ENCODE measurements around the gene OR4B1. TPM values are rescaled to one million over a fixed set of nuclear protein-coding genes. Genes with fewer than 3 reads are reported as not detected.

Gene OR4B1
- polyA plus RNA-seq, 3 donors: not detected

DNA sequence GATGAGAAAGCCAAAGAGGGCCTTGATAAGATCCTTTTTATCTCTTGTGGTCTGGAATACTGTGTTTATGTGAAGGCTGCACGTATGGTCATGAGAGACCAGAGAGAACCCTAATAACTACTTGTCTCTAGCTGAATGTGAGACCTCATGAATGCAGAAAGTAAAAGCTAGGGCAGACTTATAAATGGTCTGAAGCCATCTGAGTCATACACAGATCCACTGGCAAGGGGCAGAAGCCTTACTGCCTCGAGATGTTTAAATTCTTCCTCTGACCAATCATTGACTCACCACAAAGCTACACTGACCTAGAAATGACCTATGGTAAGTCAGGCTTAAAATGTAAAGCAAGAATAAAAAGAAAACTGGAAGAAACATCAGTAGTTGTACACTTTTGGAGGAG, 22.7 kb upstream of the OR4B1 start:
- TF ChIP-seq, protein P1, sequence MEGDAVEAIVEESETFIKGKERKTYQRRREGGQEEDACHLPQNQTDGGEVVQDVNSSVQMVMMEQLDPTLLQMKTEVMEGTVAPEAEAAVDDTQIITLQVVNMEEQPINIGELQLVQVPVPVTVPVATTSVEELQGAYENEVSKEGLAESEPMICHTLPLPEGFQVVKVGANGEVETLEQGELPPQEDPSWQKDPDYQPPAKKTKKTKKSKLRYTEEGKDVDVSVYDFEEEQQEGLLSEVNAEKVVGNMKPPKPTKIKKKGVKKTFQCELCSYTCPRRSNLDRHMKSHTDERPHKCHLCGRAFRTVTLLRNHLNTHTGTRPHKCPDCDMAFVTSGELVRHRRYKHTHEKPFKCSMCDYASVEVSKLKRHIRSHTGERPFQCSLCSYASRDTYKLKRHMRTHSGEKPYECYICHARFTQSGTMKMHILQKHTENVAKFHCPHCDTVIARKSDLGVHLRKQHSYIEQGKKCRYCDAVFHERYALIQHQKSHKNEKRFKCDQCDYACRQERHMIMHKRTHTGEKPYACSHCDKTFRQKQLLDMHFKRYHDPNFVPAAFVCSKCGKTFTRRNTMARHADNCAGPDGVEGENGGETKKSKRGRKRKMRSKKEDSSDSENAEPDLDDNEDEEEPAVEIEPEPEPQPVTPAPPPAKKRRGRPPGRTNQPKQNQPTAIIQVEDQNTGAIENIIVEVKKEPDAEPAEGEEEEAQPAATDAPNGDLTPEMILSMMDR (IDR thresholded peaks at IDR 0.05): no peak
- H3K79me2 ChIP-seq (ENCODE audit: insufficient read depth, low read length): no peaks in the 10 kb centered on the region
- WGBS (ENCODE audit: insufficient coverage): no CpG with 5 or more reads among the region's 2 CpGs
- no peaks in the 10 kb centered on the region for H3K36me3 Mint-ChIP-seq
- H3K27ac ChIP-seq (ENCODE audit: low read depth in 1 of 2, low read length in 2 of 2): no peak overlapping the region
- no peaks in the 10 kb centered on the region for H4K20me1 ChIP-seq (ENCODE audit: insufficient read depth, low read length)
- H3K27ac Mint-ChIP-seq: no peak overlapping the region
- no peak overlapping the region for H3K4me2 ChIP-seq (replicated peaks; ENCODE audit: extremely low read depth, low read length, poor library complexity, severe bottlenecking)
- H3K4me3 ChIP-seq (replicated peaks in 1 of 3; ENCODE audit: low read depth in 2 of 3, low read length in 3 of 3): no peak overlapping the region
- peaks cover 3 to 13% of the 10 kb centered on the region in 2 donors for H3K9me3 ChIP-seq (replicated peaks in 1 of 2; ENCODE audit: control insufficient read depth in 1 of 2, insufficient read depth in 1 of 2, low read length in 2 of 2)
- peaks cover 10% of the 10 kb centered on the region in 3 donors for H3K27me3 Mint-ChIP-seq (ENCODE audit: low read depth in 3 of 3)
- intact Hi-C loops (cut with micrococcal nuclease): no loop called here
- no peaks in the 10 kb centered on the region for H3K36me3 ChIP-seq (replicated peaks in 1 of 2; ENCODE audit: control insufficient read depth in 1 of 2, insufficient read depth in 2 of 2, low read length in 2 of 2)
- no peak for DNase-seq
- H3K4me3 Mint-ChIP-seq: no peak overlapping the region
- no peaks in the 10 kb centered on the region for H3K4me1 ChIP-seq (ENCODE audit: control insufficient read depth in 1 of 2, insufficient read depth in 2 of 2, low read length in 2 of 2)
- no peak overlapping the region for H2AFZ ChIP-seq (ENCODE audit: insufficient read depth, low read depth, low read length, poor library complexity, severe bottlenecking)
- no peaks in the 10 kb centered on the region for H3K27me3 ChIP-seq (ENCODE audit: control insufficient read depth in 2 of 2, insufficient read depth in 2 of 2, low read length in 2 of 2)
- no peak overlapping the region for H3K9ac ChIP-seq (ENCODE audit: insufficient read depth, low read length, poor library complexity, severe bottlenecking)
- no peaks in the 10 kb centered on the region for H3K4me1 Mint-ChIP-seq
- H3K9me3 Mint-ChIP-seq: peaks cover 9 to 25% (median 15%) of the 10 kb centered on the region in 7 donors

DNA sequence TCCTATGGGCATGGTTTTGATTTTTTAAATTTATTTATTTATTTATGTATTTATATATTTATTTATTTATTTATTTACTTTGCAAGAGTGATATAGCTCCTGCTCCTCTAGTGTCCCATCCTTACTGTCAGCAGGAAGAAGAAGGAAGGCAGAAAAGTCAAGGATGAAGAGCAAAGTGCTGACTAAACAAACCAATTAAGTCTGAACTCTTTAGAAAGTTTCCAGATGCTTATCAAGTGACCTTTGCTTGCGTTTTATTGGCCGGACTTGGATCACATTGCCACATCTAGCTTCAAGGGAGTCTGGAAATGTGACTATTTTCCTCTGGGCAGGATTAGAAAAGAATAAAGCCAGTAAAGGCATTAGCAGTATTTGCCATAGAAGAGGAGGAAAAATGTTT, 8.7 kb upstream of the OR4B1 start:
- intact Hi-C loops (cut with micrococcal nuclease): no loop called here
- Mint-ChIP-seq H3K4me1 (no peaks in the 10 kb centered on the region), H3K36me3 (no peaks in the 10 kb centered on the region), H3K4me3 (no peak overlapping the region), H3K27ac (no peak overlapping the region), H3K27me3 (ENCODE audit: low read depth in 3 of 3) (peaks cover 2 to 9% (median 5%) of the 10 kb centered on the region in 3 donors), H3K9me3 (peaks cover 0 to 2% (median 0%) of the 10 kb centered on the region in 7 donors)
- Histone ChIP-seq H3K27ac (ENCODE audit: low read depth in 1 of 2, low read length in 2 of 2) (no peak overlapping the region), H3K79me2 (ENCODE audit: insufficient read depth, low read length) (no peaks in the 10 kb centered on the region), H3K36me3 (replicated peaks in 1 of 2; ENCODE audit: control insufficient read depth in 1 of 2, insufficient read depth in 2 of 2, low read length in 2 of 2) (no peaks in the 10 kb centered on the region), H3K27me3 (ENCODE audit: control insufficient read depth in 2 of 2, insufficient read depth in 2 of 2, low read length in 2 of 2) (no peaks in the 10 kb centered on the region), H3K4me3 (replicated peaks in 1 of 3; ENCODE audit: low read depth in 2 of 3, low read length in 3 of 3) (no peak overlapping the region), H4K20me1 (ENCODE audit: insufficient read depth, low read length) (no peaks in the 10 kb centered on the region), H2AFZ (ENCODE audit: insufficient read depth, low read depth, low read length, poor library complexity, severe bottlenecking) (no peak overlapping the region), H3K4me1 (ENCODE audit: control insufficient read depth in 1 of 2, insufficient read depth in 2 of 2, low read length in 2 of 2) (no peaks in the 10 kb centered on the region), H3K4me2 (replicated peaks; ENCODE audit: extremely low read depth, low read length, poor library complexity, severe bottlenecking) (no peak overlapping the region), H3K9ac (ENCODE audit: insufficient read depth, low read length, poor library complexity, severe bottlenecking) (no peak overlapping the region), H3K9me3 (replicated peaks in 1 of 2; ENCODE audit: control insufficient read depth in 1 of 2, insufficient read depth in 1 of 2, low read length in 2 of 2) (no peaks in the 10 kb centered on the region)
- 100% methylated on average over 1 of the region's 2 CpGs for WGBS (ENCODE audit: insufficient coverage)
- DNase-seq: no peak
- TF ChIP-seq, protein P1 (IDR thresholded peaks at IDR 0.05): no peak

Data from CD14-positive monocyte (primary cell).